ENCODE data around the gene TNNT1.

TNNT1 gene

DNA sequence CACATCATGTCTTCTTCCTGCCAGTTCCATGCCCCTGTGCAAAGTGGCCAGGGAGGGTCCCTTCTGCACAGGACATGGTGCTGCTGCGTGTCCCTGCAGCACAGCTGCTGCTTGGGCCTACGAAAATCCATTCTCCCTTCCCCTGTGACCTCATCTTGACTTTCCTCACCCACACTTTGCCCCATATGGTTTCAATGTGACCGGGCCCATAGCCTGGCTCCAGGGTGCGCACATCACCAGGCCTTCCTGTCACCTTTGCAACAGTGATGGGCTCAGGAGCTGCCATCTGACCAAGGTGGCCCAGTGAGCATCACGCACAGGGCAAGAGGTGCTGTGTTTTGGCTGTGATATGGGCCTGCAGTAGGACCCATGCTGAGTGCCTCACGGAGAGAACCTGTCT, 42.4 kb downstream of the TNNT1 start:
- DNase-seq, result no peak

GRCh38 chr19:55105237-55105636, 43.8 kb downstream of the TNNT1 start:
- DNase-seq, result no peak

DNA sequence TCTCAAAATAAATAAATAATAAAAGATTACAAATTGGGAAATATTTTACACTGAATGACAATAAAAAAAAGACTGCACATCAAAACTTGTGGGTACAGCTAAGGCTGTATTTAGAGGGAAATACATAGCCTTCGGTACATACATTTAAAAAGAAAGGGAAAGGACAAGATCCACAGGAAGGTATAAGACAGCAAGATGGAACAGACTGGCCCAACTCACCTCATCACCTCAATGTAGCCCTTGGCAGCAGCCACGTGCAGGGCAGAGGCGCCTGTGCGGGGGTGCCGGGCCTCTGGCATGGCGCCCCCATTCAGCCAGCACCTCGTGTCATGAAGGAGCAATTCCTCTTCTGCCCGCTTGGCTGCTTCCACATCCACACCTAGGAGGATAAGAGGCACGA, 45.8 kb downstream of the TNNT1 start:
- DNase-seq, result no peak

- DNase-seq, result no peak
Measured at GRCh38 chr19:55101261-55101660, 47.7 kb downstream of the TNNT1 start.

- DNase-seq, result peak; percentile 46
Measured at GRCh38 chr19:55099557-55100506, 49.2 kb downstream of the TNNT1 start.

DNA sequence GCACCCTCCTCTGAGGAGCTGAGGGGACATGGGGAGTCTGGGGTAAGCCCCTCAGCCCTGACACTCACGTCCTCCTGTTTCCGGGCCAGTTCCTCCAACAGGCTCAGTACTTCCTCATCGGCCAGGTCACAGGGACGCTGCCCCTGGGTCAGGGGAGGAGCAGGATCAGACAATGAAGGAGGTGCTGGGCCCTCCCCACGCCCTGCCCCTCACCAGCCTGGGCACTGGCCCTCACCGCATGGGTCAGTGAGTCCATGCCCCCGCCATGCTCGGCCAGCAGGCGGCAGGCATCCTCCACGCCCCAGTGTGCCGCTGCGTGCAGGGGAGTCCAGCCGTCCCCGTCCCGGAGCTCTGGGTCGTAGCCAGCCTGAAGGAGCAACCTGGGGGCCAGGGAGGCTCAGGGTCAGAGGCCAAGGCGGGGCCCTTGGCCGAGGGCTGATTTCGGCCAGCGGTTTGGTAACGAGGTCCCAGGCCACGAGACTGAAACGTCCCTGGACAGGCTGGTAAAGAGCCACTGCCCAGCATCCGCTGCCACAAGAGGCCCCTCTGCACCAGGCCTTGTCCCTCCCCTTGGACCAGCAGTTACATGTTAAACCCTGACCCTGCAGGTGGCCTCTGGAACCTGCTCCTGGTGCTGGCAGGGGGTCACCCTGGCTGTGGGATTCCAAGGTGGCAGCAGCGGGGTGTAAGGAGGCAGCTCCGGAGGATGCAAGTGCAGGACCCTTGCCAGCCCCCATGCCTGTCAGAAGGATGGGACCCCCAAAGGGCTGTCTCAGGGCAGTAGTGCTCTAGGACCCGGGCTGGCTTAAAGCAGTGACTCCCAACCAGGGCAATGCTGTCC, 50.1 kb downstream of the TNNT1 start:
- DNase-seq, result no peak

- no peak for DNase-seq
Measured at GRCh38 chr19:55097864-55098715, 50.9 kb downstream of the TNNT1 start.

DNA sequence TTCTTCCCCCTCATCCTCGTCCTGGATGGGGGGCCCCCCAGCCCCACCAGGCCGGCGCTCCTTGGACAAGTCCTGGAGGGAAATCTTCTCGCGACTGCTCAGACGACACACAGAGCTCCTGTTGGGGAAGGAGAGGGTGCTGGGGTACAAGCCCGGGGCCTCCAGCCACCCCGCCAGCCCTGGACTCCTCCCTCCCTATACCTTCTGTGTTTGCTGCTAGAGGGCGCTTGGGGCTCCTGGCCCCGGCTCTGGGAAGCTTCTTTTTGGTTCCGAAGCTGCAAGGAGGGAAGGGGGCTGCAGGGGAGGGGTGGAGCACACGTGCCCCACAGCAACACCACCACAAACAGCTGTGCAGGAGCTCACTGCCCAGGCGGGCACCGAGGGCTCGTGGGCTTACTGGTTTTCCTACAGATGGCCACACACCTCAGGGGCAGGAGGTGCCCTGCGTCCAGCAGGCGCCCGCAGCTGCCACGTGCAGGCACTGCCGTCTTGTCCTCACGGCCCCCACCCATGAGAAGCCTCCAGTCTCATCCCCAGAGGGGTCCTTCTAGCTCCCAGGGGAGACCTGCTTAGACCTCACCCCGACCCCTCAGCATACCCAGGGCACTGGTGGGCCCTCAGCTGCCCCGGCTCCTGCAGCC, 52.8 kb downstream of the TNNT1 start:
- no peak for DNase-seq

- DNase-seq, result no peak
Measured at GRCh38 chr19:55095260-55096060, 53.5 kb downstream of the TNNT1 start.

- no peak for DNase-seq
Measured at GRCh38 chr19:55094456-55095259, 54.3 kb downstream of the TNNT1 start.

DNA sequence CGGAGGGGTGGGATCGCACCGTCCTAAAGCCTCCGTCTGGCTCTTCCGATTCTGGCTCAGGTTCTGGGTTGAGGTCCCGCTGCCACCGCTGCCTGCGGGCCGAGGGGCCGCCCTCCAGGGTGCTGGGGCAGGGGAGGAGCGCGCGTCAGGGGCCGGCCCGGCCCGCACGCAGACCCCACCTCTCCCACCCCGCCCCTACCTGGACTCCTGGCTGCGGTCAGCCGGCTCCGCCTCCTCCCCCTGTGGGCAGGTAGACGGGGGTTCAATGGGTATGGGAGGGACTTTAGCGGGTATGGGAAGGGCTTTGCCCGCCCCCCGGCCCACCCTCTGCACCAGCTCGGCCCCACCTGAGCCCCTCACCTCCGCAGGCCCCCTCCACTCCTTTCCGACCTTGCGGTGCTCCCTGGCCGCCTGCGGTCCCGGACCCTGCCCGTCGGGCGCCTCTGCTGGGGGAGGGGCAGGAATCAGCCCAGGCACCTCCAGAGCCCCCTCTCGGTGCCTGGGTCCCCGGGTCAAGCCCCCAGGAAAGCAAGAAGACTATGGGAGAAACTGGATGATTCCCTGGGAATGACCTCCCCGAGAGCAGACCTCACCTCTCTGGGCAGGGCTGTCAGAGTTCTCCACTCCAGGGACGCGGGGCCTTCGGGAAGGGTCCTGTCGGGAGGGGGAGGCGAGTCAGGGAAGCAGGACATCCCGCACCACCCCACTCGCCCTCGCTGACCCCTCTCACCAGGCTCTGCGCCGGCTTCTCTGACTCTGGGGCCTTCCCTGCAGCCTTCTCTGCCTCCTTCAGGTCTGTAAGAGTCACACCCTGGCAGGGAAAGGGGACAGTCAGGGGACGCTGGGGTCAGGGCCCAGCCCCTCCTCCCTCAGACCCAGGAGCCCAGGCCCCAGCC, 56.3 kb downstream of the TNNT1 start:
- DNase-seq, result no peak

DNA sequence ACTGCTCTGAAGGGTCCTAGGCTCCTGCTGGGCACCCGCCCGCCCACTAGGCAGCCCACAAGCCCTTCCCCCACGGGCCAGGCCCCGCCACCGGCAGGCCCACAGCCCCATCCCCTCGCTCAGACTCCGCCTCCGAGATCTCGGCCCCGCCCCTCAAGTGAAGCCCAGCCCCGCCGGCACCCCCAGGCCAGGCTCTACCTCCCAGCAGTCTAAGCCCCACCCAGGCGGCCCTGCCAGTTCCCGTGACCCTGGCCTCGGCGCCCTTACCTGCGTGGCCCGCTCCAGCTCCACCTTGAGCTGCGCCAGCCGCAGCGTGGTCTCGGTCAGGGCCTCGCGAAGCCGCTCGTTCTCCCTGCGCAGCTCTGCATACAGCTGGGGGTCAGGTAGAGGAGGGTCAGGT, 57.1 kb downstream of the TNNT1 start:
- no peak for DNase-seq

DNA sequence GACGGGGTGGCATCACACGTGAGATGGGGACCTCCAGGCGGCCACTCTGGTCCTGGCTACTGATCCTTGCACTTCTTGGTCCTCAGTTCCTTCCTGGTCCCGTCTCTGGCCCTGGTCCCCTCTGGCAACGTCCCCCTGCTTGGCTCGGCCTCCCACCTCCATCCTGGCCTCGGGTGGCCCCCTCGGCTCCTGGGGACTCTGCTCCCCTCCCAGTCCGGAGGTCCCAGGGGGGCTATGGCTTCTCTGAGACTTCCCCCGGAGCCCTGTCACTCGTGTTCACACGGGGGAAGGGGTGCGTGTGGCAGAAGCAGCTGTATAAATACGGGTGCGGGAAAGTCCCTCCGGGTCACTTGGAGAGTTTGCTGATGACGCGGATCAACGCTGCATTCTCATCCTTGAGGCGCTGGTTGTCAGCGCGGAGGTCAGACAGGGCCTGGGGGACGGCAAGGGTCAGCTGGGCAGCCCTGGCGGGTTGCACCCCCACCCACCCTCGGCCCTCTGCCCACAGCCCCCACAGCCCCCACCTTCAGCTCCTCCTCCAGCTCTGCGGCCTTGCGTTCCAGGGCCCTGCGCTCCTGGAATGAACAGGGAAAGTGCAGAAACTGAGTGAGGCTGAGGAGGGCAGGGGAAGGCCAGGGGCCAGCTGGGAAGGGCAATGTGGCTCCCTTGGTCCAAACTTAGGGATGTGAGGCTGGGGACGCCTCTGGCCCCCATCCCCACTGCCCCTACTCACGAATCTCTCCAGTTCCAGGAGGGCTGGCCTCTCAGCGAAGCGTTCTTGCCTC, 57.7 kb downstream of the TNNT1 start:
- no peak for DNase-seq

DNA sequence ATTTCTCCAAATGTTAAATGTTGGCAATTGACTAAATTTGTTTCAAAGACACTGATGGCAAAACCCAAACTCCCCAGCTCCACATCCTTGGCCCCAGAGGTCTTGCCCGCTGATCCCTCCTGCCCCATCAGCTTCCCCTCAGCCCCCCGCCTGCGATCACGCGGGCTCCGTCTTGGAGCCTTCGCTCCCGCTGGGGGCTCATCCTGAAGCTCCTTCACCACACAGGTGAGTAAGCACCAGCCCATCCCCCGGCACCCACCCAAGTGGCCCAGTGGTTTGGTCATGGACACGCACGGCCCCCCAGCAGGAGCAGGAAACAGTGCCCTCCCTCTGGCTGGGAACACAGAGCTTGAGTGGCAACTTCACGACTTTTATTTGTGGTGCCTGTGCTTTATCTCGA, 58.4 kb downstream of the TNNT1 start:
- DNase-seq, result no peak

DNA sequence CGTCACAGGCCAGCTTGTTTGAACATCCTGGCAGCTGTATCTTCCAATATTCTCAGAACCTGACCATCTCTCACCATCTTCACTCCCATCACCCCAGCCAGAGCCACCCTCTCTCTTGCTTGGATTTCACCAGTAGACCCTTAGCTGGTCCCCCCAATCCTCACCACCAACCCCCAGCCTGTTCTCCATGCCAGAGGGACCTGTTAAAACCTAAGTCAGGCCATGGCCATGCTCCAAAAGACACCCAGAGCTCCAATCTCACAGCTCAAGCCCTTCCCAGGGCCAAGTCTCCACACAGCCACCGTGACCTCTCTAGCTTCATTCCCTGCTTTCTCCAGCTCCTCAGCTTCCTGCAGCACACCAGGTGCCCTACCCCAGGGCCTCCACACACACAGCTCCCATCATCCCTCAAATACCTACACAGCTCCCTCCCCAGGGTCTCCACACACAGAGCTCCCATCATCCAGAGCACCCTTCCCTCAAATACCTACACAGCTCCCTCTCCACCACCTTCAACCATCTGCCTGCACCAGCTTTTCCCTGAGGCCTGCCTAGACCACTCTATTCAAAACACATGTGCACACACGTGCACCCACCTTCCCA, 59.6 kb downstream of the TNNT1 start:
- DNase-seq, result no peak

DNA sequence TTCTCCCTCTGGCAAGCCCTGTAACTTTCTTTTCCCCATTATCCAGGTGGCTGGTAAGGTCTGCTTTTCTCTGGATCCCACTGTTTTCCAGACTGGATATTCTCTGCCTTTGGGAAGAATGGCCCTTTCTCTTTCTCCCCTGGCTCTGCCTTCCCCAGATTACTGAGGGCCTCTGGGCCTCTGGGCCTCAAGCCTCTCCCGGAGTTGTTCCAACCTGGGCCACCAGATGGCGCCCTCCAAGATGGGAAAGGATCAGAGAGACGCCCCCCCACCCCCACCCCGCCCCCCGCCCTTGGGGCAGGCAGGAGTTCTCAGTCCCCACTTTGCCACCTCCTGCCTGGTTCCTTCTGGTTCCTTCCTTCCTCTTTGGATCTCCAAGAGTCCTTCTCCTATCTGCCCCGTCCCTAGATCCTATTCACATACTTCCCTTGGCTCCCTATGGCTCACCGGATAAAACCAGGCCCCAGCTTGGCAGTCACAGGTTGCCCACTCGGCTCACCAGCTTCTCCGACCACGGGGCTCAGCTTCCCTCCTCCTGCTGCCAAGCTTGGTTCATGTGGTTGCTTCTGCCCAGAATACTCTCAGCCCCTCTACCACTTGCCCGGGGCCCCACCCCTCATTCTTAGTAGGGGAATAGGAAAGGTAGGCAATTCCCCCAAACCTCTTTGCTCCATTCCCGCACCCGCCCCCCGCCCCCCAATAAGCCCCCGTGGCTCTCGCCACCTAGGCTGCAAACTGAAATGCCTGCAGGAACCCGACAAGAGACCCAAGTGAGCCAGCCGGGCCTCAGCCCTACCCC, 60.3 kb downstream of the TNNT1 start:
- DNase-seq, result peak; percentile 94

GRCh38 chr19:55088021-55088451, 61.0 kb downstream of the TNNT1 start:
- no peak for DNase-seq

Measured in eye (tissue), 1 donor.